NCI-H226 (cell line): ENCODE measurements around the gene HSH2D.
"Not testable (repeated sequence)": the region's sequence is repeated elsewhere in the genome, so short reads cannot be mapped to it uniquely, and the experiment has no call there.

ENCODE experiments used
- DNase-seq: peaks from one replicate; pipeline ENCODE4 v3.0.0-alpha.2; 2015

The HSH2D gene

GRCh38 chr19:16143399-16144215 is at the start of gene HSH2D:
Gene HSH2D, plus strand, starts transcription at chr19:16143685. Its CDS starts 5,066 bp downstream, at chr19:16148751.
- no peak for DNase-seq

GRCh38 chr19:16094360-16095070 is 49.0 kb upstream of the HSH2D start:
- no peak for DNase-seq

- no peak for DNase-seq
Observed at GRCh38 chr19:16095071-16095571, 48.4 kb upstream of the HSH2D start.

- DNase-seq, result no peak
Observed at GRCh38 chr19:16096280-16096855, 47.1 kb upstream of the HSH2D start.

GRCh38 chr19:16098416-16098768 is 45.1 kb upstream of the HSH2D start:
- DNase-seq, result no peak

- DNase-seq, result no peak
Observed at GRCh38 chr19:16098821-16099220, 44.7 kb upstream of the HSH2D start.

- not testable (repeated sequence) for DNase-seq
Observed at GRCh38 chr19:16099314-16099965, 44.0 kb upstream of the HSH2D start.

GRCh38 chr19:16100524-16100923 is 43.0 kb upstream of the HSH2D start:
- no peak for DNase-seq

GRCh38 chr19:16104722-16105121 is 38.8 kb upstream of the HSH2D start:
- no peak for DNase-seq

- no peak for DNase-seq
Observed at GRCh38 chr19:16106121-16106520, 37.4 kb upstream of the HSH2D start.

- DNase-seq, result peak; percentile 98
Observed at GRCh38 chr19:16111160-16111908, 32.2 kb upstream of the HSH2D start, which contains the start of gene RAB8A. Gene RAB8A, plus strand, starts transcription at chr19:16111889. Its CDS starts 13 bp downstream, at chr19:16111902.

- no peak for DNase-seq
Observed at GRCh38 chr19:16111909-16112752, 31.4 kb upstream of the HSH2D start.

GRCh38 chr19:16112778-16113177 is 30.7 kb upstream of the HSH2D start:
- DNase-seq, result no peak

GRCh38 chr19:16113727-16114126 is 29.8 kb upstream of the HSH2D start:
- no peak for DNase-seq

GRCh38 chr19:16115301-16116039 is 28.0 kb upstream of the HSH2D start:
- DNase-seq, result no peak

- DNase-seq, result no peak
Observed at GRCh38 chr19:16116067-16116466, 27.4 kb upstream of the HSH2D start.

GRCh38 chr19:16117594-16118033 is 25.9 kb upstream of the HSH2D start:
- no peak for DNase-seq

GRCh38 chr19:16118489-16119033 is 24.9 kb upstream of the HSH2D start:
- no peak for DNase-seq

GRCh38 chr19:16119075-16119857 is 24.2 kb upstream of the HSH2D start:
- not testable (repeated sequence) for DNase-seq
